Neural progenitor cell (in vitro differentiated cells): Measurements from ENCODE around the gene IFNAR1. TPM values are rescaled to one million over a fixed set of nuclear protein-coding genes. Genes with fewer than 3 reads are reported as not detected.

Experiments used
- DNase-seq: peaks from one replicate; pipeline ENCODE4 v3.0.0-alpha.2; 2016; ENCODE audit warnings: low spot score
- H2AFZ ChIP-seq: fragments of 200-600 bp; sonication (generic); replicated peaks from 2 replicates; pipeline ENCODE4 v1.6.1; 2016; ENCODE audit warnings: antibody characterized with exemption
- H3F3A ChIP-seq: fragments of 200-600 bp; sonication (generic); 2 replicates; pipeline ENCODE4 v1.6.1; 2016; ENCODE audit warnings: antibody characterized with exemption, low read depth
- H3K27ac ChIP-seq: fragments of 200-600 bp; sonication (generic); 2 replicates; pipeline ENCODE4 v1.5.1; 2016; ENCODE audit warnings: mild to moderate bottlenecking
- H3K27me3 ChIP-seq: fragments of 200-600 bp; sonication (generic); 2 replicates; pipeline ENCODE4 v1.6.1; 2016; ENCODE audit warnings: mild to moderate bottlenecking, moderate library complexity
- H3K36me3 ChIP-seq: fragments of 200-600 bp; sonication (generic); 2 replicates; pipeline ENCODE4 v1.5.1; 2016
- H3K4me1 ChIP-seq: fragments of 200-600 bp; sonication (generic); 2 replicates; pipeline ENCODE4 v1.6.1; 2016; ENCODE audit warnings: mixed run types
- H3K4me2 ChIP-seq: fragments of 200-600 bp; sonication (generic); 2 replicates; pipeline ENCODE4 v1.6.1; 2016
- H3K4me3 ChIP-seq: fragments of 200-600 bp; sonication (generic); 2 replicates; pipeline ENCODE4 v1.5.1; 2016
- H3K79me2 ChIP-seq: fragments of 200-600 bp; sonication (generic); 2 replicates; pipeline ENCODE4 v1.6.1; 2016; ENCODE audit warnings: low read depth
- H3K9ac ChIP-seq: fragments of 200-600 bp; sonication (generic); 2 replicates; pipeline ENCODE4 v1.6.1; 2016
- H3K9me3 ChIP-seq: fragments of 200-600 bp; sonication (generic); 2 replicates; pipeline ENCODE4 v1.5.1; 2016; ENCODE audit warnings: low read depth
- H4K20me1 ChIP-seq: fragments of 200-600 bp; sonication (generic); 2 replicates; pipeline ENCODE4 v1.6.1; 2016; ENCODE audit warnings: low read depth
- H3K27ac Mint-ChIP-seq: 3 replicates; pipeline ENCODE4 v1.8.0; 2021; ENCODE audit warnings: mixed read lengths
- H3K27me3 Mint-ChIP-seq: 2 replicates; pipeline ENCODE4 v1.8.0; 2022; ENCODE audit warnings: low read depth, mild to moderate bottlenecking, inconsistent platforms, moderate library complexity, mixed read lengths; ENCODE audit not compliant: insufficient read depth
- H3K36me3 Mint-ChIP-seq: 3 replicates; pipeline ENCODE4 v1.8.0; 2021; ENCODE audit warnings: mixed read lengths
- H3K4me1 Mint-ChIP-seq: 3 replicates; pipeline ENCODE4 v1.8.0; 2021; ENCODE audit warnings: mixed read lengths
- H3K4me3 Mint-ChIP-seq: 3 replicates; pipeline ENCODE4 v1.8.0; 2021; ENCODE audit warnings: mild to moderate bottlenecking, moderate library complexity, mixed read lengths
- H3K9me3 Mint-ChIP-seq: 3 replicates; pipeline ENCODE4 v1.8.0; 2020; ENCODE audit warnings: mixed read lengths
- CTCF ChIP-seq: fragments of 200-600 bp; sonication (generic); IDR thresholded peaks from 2 replicates; pipeline ENCODE4 v1.5.1; 2017; ENCODE audit warnings: antibody characterized with exemption, mild to moderate bottlenecking
- EZH2 ChIP-seq: fragments of 200-600 bp; sonication (generic); IDR thresholded peaks from 2 replicates; pipeline ENCODE4 v1.6.1; 2017; ENCODE audit warnings: antibody characterized with exemption, mild to moderate bottlenecking, moderate library complexity
- EZH2phosphoT487 ChIP-seq: fragments of 200-600 bp; sonication (generic); IDR thresholded peaks from 2 replicates; pipeline ENCODE4 v1.6.1; 2017; ENCODE audit warnings: antibody characterized with exemption
- total RNA-seq: library from RNA; depleted of rRNA; stranded (reverse); fragments of >200 nt; gene quantifications from 2 replicates; pipeline ENCODE4 v1.2.3, GENCODE V29; 2015; ENCODE audit warnings: low replicate concordance

IFNAR1 gene
- total RNA-seq, 1 donor from 2014 or later, result 9.5 TPM

- peaks cover 16% of the 10 kb centered on the region for H3K4me1 Mint-ChIP-seq
- no peak for DNase-seq
- no peak overlapping the region for H3K4me3 Mint-ChIP-seq
- H3K27ac ChIP-seq, result no peak overlapping the region
- no peaks in the 10 kb centered on the region for H3K9me3 Mint-ChIP-seq
- TF ChIP-seq EZH2phosphoT487, result no peak
- TF ChIP-seq CTCF, result no peak
- no peak for TF ChIP-seq EZH2
- H3K9me3 ChIP-seq, result no peaks in the 10 kb centered on the region
- H3K27ac Mint-ChIP-seq, result no peak overlapping the region
- no peaks in the 10 kb centered on the region for H3K36me3 ChIP-seq
- H4K20me1 ChIP-seq, result no peaks in the 10 kb centered on the region
- no peaks in the 10 kb centered on the region for H3K79me2 ChIP-seq
- no peaks in the 10 kb centered on the region for H3K36me3 Mint-ChIP-seq
- no peak overlapping the region for H3K4me2 ChIP-seq
- H2AFZ ChIP-seq, result peak overlapping the region; percentile 74
- H3F3A ChIP-seq, result peaks cover 7% of the 10 kb centered on the region
- H3K9ac ChIP-seq, result no peak overlapping the region
- no peak overlapping the region for H3K4me3 ChIP-seq
- H3K4me1 ChIP-seq, result peaks cover 9% of the 10 kb centered on the region
- no peaks in the 10 kb centered on the region for H3K27me3 ChIP-seq
- peaks cover 4% of the 10 kb centered on the region for H3K27me3 Mint-ChIP-seq
These were observed 68.6 kb downstream of the IFNAR1 start for GRCh38 chr21:33393348-33393747.

GRCh38 chr21:33394260-33394659 lies 69.5 kb downstream of the IFNAR1 start:
- no peak overlapping the region for H3K4me3 Mint-ChIP-seq
- H4K20me1 ChIP-seq, result no peaks in the 10 kb centered on the region
- no peaks in the 10 kb centered on the region for H3K36me3 ChIP-seq
- no peak overlapping the region for H3K9ac ChIP-seq
- no peak overlapping the region for H3K4me2 ChIP-seq
- peaks cover 16% of the 10 kb centered on the region for H3K4me1 Mint-ChIP-seq
- peaks cover 7% of the 10 kb centered on the region for H3F3A ChIP-seq
- no peak for DNase-seq
- H3K27ac ChIP-seq, result no peak overlapping the region
- no peaks in the 10 kb centered on the region for H3K9me3 ChIP-seq
- TF ChIP-seq CTCF, result no peak
- no peak for TF ChIP-seq EZH2phosphoT487
- no peak for TF ChIP-seq EZH2
- H3K27me3 ChIP-seq, result no peaks in the 10 kb centered on the region
- no peak overlapping the region for H3K4me3 ChIP-seq
- no peak overlapping the region for H3K27ac Mint-ChIP-seq
- H3K9me3 Mint-ChIP-seq, result no peaks in the 10 kb centered on the region
- no peaks in the 10 kb centered on the region for H3K36me3 Mint-ChIP-seq
- H2AFZ ChIP-seq, result no peak overlapping the region
- H3K79me2 ChIP-seq, result no peaks in the 10 kb centered on the region
- peaks cover 4% of the 10 kb centered on the region for H3K27me3 Mint-ChIP-seq
- peaks cover 9% of the 10 kb centered on the region for H3K4me1 ChIP-seq

- no peaks in the 10 kb centered on the region for H3K9me3 Mint-ChIP-seq
These were observed 71.1 kb downstream of the IFNAR1 start for GRCh38 chr21:33395891-33396331.

More at GRCh38 chr21:33395891-33396331, 71.1 kb downstream of the IFNAR1 start:
- H3F3A ChIP-seq, result peaks cover 7% of the 10 kb centered on the region
- Mint-ChIP-seq H3K36me3 (no peaks in the 10 kb centered on the region), H3K4me1 (peaks cover 16% of the 10 kb centered on the region), H3K27me3 (peaks cover 4% of the 10 kb centered on the region), H3K4me3 (no peak overlapping the region), H3K27ac (no peak overlapping the region)
- no peak overlapping the region for H3K9ac ChIP-seq
- no peaks in the 10 kb centered on the region for H3K79me2 ChIP-seq
- no peak overlapping the region for H3K4me2 ChIP-seq
- TF ChIP-seq EZH2phosphoT487 (no peak), EZH2 (no peak), CTCF (no peak)
- no peaks in the 10 kb centered on the region for H3K9me3 ChIP-seq
- no peak for DNase-seq
- H2AFZ ChIP-seq, result no peak overlapping the region
- H3K27ac ChIP-seq, result no peak overlapping the region
- H3K4me3 ChIP-seq, result no peak overlapping the region
- no peaks in the 10 kb centered on the region for H4K20me1 ChIP-seq
- no peaks in the 10 kb centered on the region for H3K36me3 ChIP-seq
- H3K27me3 ChIP-seq, result no peaks in the 10 kb centered on the region
- peaks cover 9% of the 10 kb centered on the region for H3K4me1 ChIP-seq
